Endothelial cell of umbilical vein (primary cell): Measurements from ENCODE around the gene PCDHA13. TPM values are rescaled to one million over a fixed set of nuclear protein-coding genes. Genes with fewer than 3 reads are reported as not detected.
A peak's percentile ranks its signal among the peaks of the same experiment; 100 is the strongest.
"Not testable (repeated sequence)": the region's sequence is repeated elsewhere in the genome, so short reads cannot be mapped to it uniquely, and the experiment has no call there.

Source experiments
- BruUV-seq: library from RNA; stranded (reverse); fragments of 400-500 nt; replicated peaks from 2 replicates; lab custom pipeline; 2021; lab: Mats Ljungman, UMichigan
- CTCF ChIA-PET: fragments of 300-600, 350-600 bp; sonication (Branson Sonifier 250); formaldehyde crosslinking; loops from one replicate; lab custom pipeline; 2021; ENCODE audit warnings: antibody characterized with exemption, inconsistent platforms; lab: Charles Lee
- POLR2A ChIA-PET: fragments of 300-600, 350-600 bp; sonication (Branson Sonifier 250); formaldehyde crosslinking; loops from one replicate; lab custom pipeline; 2021; ENCODE audit warnings: antibody characterized with exemption, inconsistent platforms; lab: Charles Lee
- DNase-seq: peaks from one replicate; pipeline ENCODE4 v3.0.0-alpha.2; 2011; ENCODE audit warnings: low read depth, low spot score
- FAIRE-seq: peaks from 2 replicates; lab custom pipeline; 2011; peaks lifted over from hg19 to GRCh38; lab: Jason Lieb, UNC
- H2AFZ ChIP-seq: 2 replicates; pipeline ENCODE4 v1.6.0; 2012; ENCODE audit warnings: low read depth, low read length, control low read depth, inconsistent platforms
- H3K27ac ChIP-seq: 2 replicates; pipeline ENCODE4 v1.5.1; 2011; ENCODE audit warnings: low read depth, mild to moderate bottlenecking, control low read depth, low read length, moderate library complexity; ENCODE audit not compliant: insufficient read depth
- H3K27me3 ChIP-seq, 2 experiments: 2 replicates each; pipeline versions ENCODE4 v1.6.0 to v1.6.1; 2011; ENCODE audit warnings: low read length in 2 of 2, mixed read lengths in 1 of 2; ENCODE audit not compliant: control insufficient read depth in 2 of 2, insufficient read depth in 2 of 2
- H3K36me3 ChIP-seq, 2 experiments: 2 replicates in 1 of 2; 3 replicates in 1 of 2; pipeline ENCODE4 v1.5.1; 2011; ENCODE audit warnings: low read length in 2 of 2, mild to moderate bottlenecking in 1 of 2, moderate library complexity in 1 of 2; ENCODE audit not compliant: control insufficient read depth in 2 of 2, insufficient read depth in 2 of 2; ENCODE audit errors: extremely low read depth in 1 of 2
- H3K4me1 ChIP-seq: 3 replicates; pipeline ENCODE4 v1.5.1; 2011; ENCODE audit warnings: mild to moderate bottlenecking, low read length; ENCODE audit not compliant: control insufficient read depth, insufficient read depth; ENCODE audit errors: extremely low read depth
- H3K4me2 ChIP-seq: 2 replicates; pipeline ENCODE4 v1.6.1; 2011; ENCODE audit warnings: low read length, control low read depth, mixed read lengths; ENCODE audit not compliant: insufficient read depth
- H3K4me3 ChIP-seq, 3 experiments: fragments of 200-600 bp in 1 of 3; sonication (generic), shearing (Covaris generic) in 1 of 3; replicated peaks in 1 of 3; 2 replicates each; pipeline ENCODE4 v1.5.1; 2011 to 2016; ENCODE audit warnings: control low read depth in 3 of 3, low read length in 3 of 3, mild to moderate bottlenecking in 2 of 3, inconsistent platforms in 1 of 3, low read depth in 1 of 3, moderate library complexity in 1 of 3; ENCODE audit not compliant: insufficient read depth in 1 of 3
- H3K79me2 ChIP-seq: 2 replicates; pipeline ENCODE4 v1.6.0; 2012; ENCODE audit warnings: low read length, inconsistent platforms; ENCODE audit not compliant: control insufficient read depth, insufficient read depth
- H3K9ac ChIP-seq: replicated peaks from 2 replicates; pipeline ENCODE3; 2011; ENCODE audit warnings: low read length, control low read depth; ENCODE audit not compliant: insufficient read depth; ENCODE audit errors: extremely low read depth
- H3K9me1 ChIP-seq: replicated peaks from 3 replicates; pipeline ENCODE4 v1.6.0; 2011; ENCODE audit warnings: mild to moderate bottlenecking, low read length; ENCODE audit not compliant: control insufficient read depth, insufficient read depth; ENCODE audit errors: extremely low read depth
- H3K9me3 ChIP-seq: replicated peaks from 2 replicates; pipeline ENCODE4 v1.5.1; 2012; ENCODE audit warnings: low read length, inconsistent platforms; ENCODE audit not compliant: control insufficient read depth, insufficient read depth
- H4K20me1 ChIP-seq: replicated peaks from 2 replicates; pipeline ENCODE3; 2011; ENCODE audit warnings: mild to moderate bottlenecking, low read length; ENCODE audit not compliant: control insufficient read depth, insufficient read depth; ENCODE audit errors: extremely low read depth
- EZH2 ChIP-seq: IDR thresholded peaks from 2 replicates; pipeline ENCODE4 v1.6.1; 2012; ENCODE audit warnings: borderline replicate concordance, low read depth, mild to moderate bottlenecking, moderate library complexity, low read length, inconsistent platforms; ENCODE audit not compliant: severe bottlenecking
- JUN ChIP-seq: IDR thresholded peaks from 2 replicates; pipeline ENCODE4 v1.6.1; 2011; ENCODE audit warnings: borderline replicate concordance, low read depth; ENCODE audit not compliant: insufficient read length, insufficient read depth
- POLR2A ChIP-seq: IDR thresholded peaks from 2 replicates; pipeline ENCODE4 v1.6.1; 2012; ENCODE audit warnings: low read depth, mild to moderate bottlenecking, control low read depth, low read length
- dilution Hi-C: fragments of 300-500 bp; cut with MboI; formaldehyde crosslinking; loops from one replicate; pipeline ENCODE4 v1.15.0; 2019; ENCODE audit warnings: low sequenced_read_pairs; ENCODE audit not compliant: extremely low pct_ligation_motif_present
- intact Hi-C: fragments of 100-400 bp; cut with micrococcal nuclease; formaldehyde crosslinking; loops from one replicate; pipeline ENCODE4 v1.10.0; 2022
- polyA plus RNA-seq, 4 experiments: library from polyadenylated mRNA; depleted of rRNA in 3 of 4; stranded (reverse) in 3 of 4; unstranded in 1 of 4; fragments of >200 nt; gene quantifications; 2 replicates each; pipeline versions ENCODE4 v1.2.1 to v1.2.3, GENCODE V29; 2011 to 2012; ENCODE audit warnings: missing spikeins in 1 of 4
- total RNA-seq: library from RNA; stranded (reverse); gene quantifications from 2 replicates; pipeline ENCODE4 v1.2.3, GENCODE V29; 2021

PCDHA13 gene
- total and polyA plus RNA-seq, 2 donors (not counting 3 experiments of a cell fraction or from before 2014, with no cell fraction given) = not detected

- Histone ChIP-seq H3K4me2 (peak within 1 kb of the TSS; percentile 22), H3K4me1 (no peaks in the 10 kb centered on the region), H3K27ac (no peak within 1 kb of the TSS), H3K4me3 (no peak within 1 kb of the TSS), H3K79me2 (no peaks in the 10 kb centered on the region), H3K9me1 (no peaks in the 10 kb centered on the region), H3K9me3 (no peaks in the 10 kb centered on the region), H3K36me3 (no peaks in the 10 kb centered on the region), H2AFZ (no peak within 1 kb of the TSS), H3K9ac (no peak within 1 kb of the TSS), H3K27me3 (no peaks in the 10 kb centered on the region), H4K20me1 (no peaks in the 10 kb centered on the region)
- DNase-seq = no peak
- no TSS peak for BruUV-seq
- no peak for FAIRE-seq
- ChIA-PET CTCF (no interaction called here), POLR2A (no interaction called here)
- TF ChIP-seq POLR2A (no peak), EZH2 (no peak), JUN (no peak)
- dilution Hi-C loops (no loop called here), intact Hi-C loops (no loop called here)
Measured at GRCh38 chr5:140833993-140834392, 47.9 kb upstream of the PCDHA13 start, which contains the start of gene PCDHA7. Gene PCDHA7, plus strand, starts transcription at chr5:140834269. Its CDS starts 115 bp downstream, at chr5:140834384.

- H3K27me3 ChIP-seq, H3K9me1 ChIP-seq, H3K36me3 ChIP-seq, H4K20me1 ChIP-seq, H3K4me1 ChIP-seq, H3K4me2 ChIP-seq, H3K79me2 ChIP-seq, DNase-seq, POLR2A ChIA-PET, intact Hi-C loops, H3K4me3 ChIP-seq, H3K9ac ChIP-seq, H3K27ac ChIP-seq, dilution Hi-C loops, H2AFZ ChIP-seq, BruUV-seq, H3K9me3 ChIP-seq: not testable (repeated sequence)
- peak; percentile 76 for FAIRE-seq
- CTCF ChIA-PET = interaction anchor here (0.8 kb wide), 1 partner anchor 206 kb away, joined by 3 read pairs; no protein-coding TSS in a partner anchor
Measured at GRCh38 chr5:140834439-140835008, 47.4 kb upstream of the PCDHA13 start.
